H9 (cell line): ENCODE measurements around the gene RSPRY1. TPM values are rescaled to one million over a fixed set of nuclear protein-coding genes. Genes with fewer than 3 reads are reported as not detected.

Experiments
- DNase-seq: peaks from one replicate; pipeline ENCODE4 v3.0.0-alpha.2; 2017
- H2AFZ ChIP-seq: one replicate; pipeline ENCODE4 v1.6.1; 2013; ENCODE audit warnings: mild to moderate bottlenecking, low read length, control low read depth, moderate library complexity
- H2AK5ac ChIP-seq: 2 replicates; pipeline ENCODE4 v1.6.1; 2013; ENCODE audit warnings: low read length, control low read depth, mixed read lengths; ENCODE audit not compliant: insufficient read length
- H2BK120ac ChIP-seq: one replicate; pipeline ENCODE4 v1.6.1; 2013; ENCODE audit warnings: low read depth, mild to moderate bottlenecking, low read length, control low read depth, inconsistent platforms; ENCODE audit not compliant: poor library complexity, severe bottlenecking
- H2BK12ac ChIP-seq: 2 replicates; pipeline ENCODE4 v1.6.1; 2013; ENCODE audit warnings: low read length, control low read depth, mixed read lengths, low read depth; ENCODE audit not compliant: insufficient read length
- H2BK15ac ChIP-seq: 2 replicates; pipeline ENCODE4 v1.6.1; 2013; ENCODE audit warnings: low read depth, low read length, control low read depth
- H2BK20ac ChIP-seq: one replicate; pipeline ENCODE4 v1.6.1; 2013; ENCODE audit warnings: low read depth, mild to moderate bottlenecking, low read length, control low read depth, inconsistent platforms; ENCODE audit not compliant: poor library complexity, severe bottlenecking
- H2BK5ac ChIP-seq: 2 replicates; pipeline ENCODE4 v1.6.1; 2013; ENCODE audit warnings: low read length, control low read depth, mixed read lengths; ENCODE audit not compliant: insufficient read length
- H3K14ac ChIP-seq: 2 replicates; pipeline ENCODE4 v1.6.1; 2013; ENCODE audit warnings: low read length, control low read depth; ENCODE audit not compliant: insufficient read depth
- H3K18ac ChIP-seq: 2 replicates; pipeline ENCODE4 v1.6.1; 2013; ENCODE audit warnings: low read depth, mild to moderate bottlenecking, mixed read lengths, low read length, control low read depth; ENCODE audit not compliant: insufficient read length
- H3K23ac ChIP-seq: 2 replicates; pipeline ENCODE4 v1.6.1; 2013; ENCODE audit warnings: low read length, control low read depth, mixed read lengths, low read depth; ENCODE audit not compliant: insufficient read length
- H3K23me2 ChIP-seq: 2 replicates; pipeline ENCODE4 v1.6.1; 2013; ENCODE audit warnings: low read depth, mild to moderate bottlenecking, mixed read lengths, low read length, control low read depth; ENCODE audit not compliant: insufficient read length, poor library complexity, severe bottlenecking
- H3K27ac ChIP-seq: 2 replicates; pipeline ENCODE4 v1.5.1; 2013; ENCODE audit warnings: low read length, control low read depth, mixed read lengths, low read depth; ENCODE audit not compliant: insufficient read length
- H3K27me3 ChIP-seq: 2 replicates; pipeline ENCODE4 v1.6.1; 2013; ENCODE audit warnings: low read length, control low read depth, inconsistent platforms; ENCODE audit not compliant: insufficient read depth
- H3K4ac ChIP-seq: 2 replicates; pipeline ENCODE4 v1.6.1; 2013; ENCODE audit warnings: low read depth, mild to moderate bottlenecking, control low read depth, inconsistent platforms, low read length, moderate library complexity
- H3K4me1 ChIP-seq: 2 replicates; pipeline ENCODE4 v1.6.1; 2013; ENCODE audit warnings: low read length, control low read depth, inconsistent platforms; ENCODE audit not compliant: insufficient read depth
- H3K4me2 ChIP-seq: 2 replicates; pipeline ENCODE4 v1.6.1; 2013; ENCODE audit warnings: low read length, control low read depth, mixed read lengths; ENCODE audit not compliant: insufficient read length, insufficient read depth
- H3K56ac ChIP-seq: 2 replicates; pipeline ENCODE4 v1.6.1; 2013; ENCODE audit warnings: low read depth, mild to moderate bottlenecking, mixed read lengths, low read length, control low read depth; ENCODE audit not compliant: insufficient read length
- H3K79me1 ChIP-seq: 2 replicates; pipeline ENCODE4 v1.6.1; 2013; ENCODE audit warnings: low read depth, mild to moderate bottlenecking, moderate library complexity, low read length, control low read depth, inconsistent platforms; ENCODE audit not compliant: insufficient read depth, poor library complexity, severe bottlenecking
- H3K79me2 ChIP-seq: 2 replicates; pipeline ENCODE4 v1.6.1; 2013; ENCODE audit warnings: low read length, control low read depth, inconsistent platforms; ENCODE audit not compliant: insufficient read depth
- H3K9ac ChIP-seq: 2 replicates; pipeline ENCODE4 v1.6.1; 2013; ENCODE audit warnings: low read length, control low read depth, mixed read lengths; ENCODE audit not compliant: insufficient read length; ENCODE audit errors: extremely low read depth
- H3K9me3 ChIP-seq: one replicate; pipeline ENCODE4 v1.6.1; 2013; ENCODE audit warnings: low read depth, low read length, inconsistent platforms; ENCODE audit not compliant: control insufficient read depth
- H3T11ph ChIP-seq: one replicate; pipeline ENCODE4 v1.6.1; 2013; ENCODE audit warnings: mild to moderate bottlenecking, low read length, control low read depth, inconsistent platforms
- H4K20me1 ChIP-seq: one replicate; pipeline ENCODE4 v1.6.1; 2013; ENCODE audit not compliant: control insufficient read depth, insufficient read length, insufficient read depth
- H4K5ac ChIP-seq: 2 replicates; pipeline ENCODE4 v1.6.1; 2013; ENCODE audit warnings: low read depth, mild to moderate bottlenecking, mixed read lengths, low read length, control low read depth; ENCODE audit not compliant: insufficient read length
- H4K8ac ChIP-seq: replicated peaks from 2 replicates; pipeline ENCODE4 v1.6.1; 2013; ENCODE audit warnings: low read length, control low read depth, mixed read lengths, low read depth; ENCODE audit not compliant: insufficient read length
- H4K91ac ChIP-seq: 2 replicates; pipeline ENCODE4 v1.6.1; 2013; ENCODE audit warnings: low read depth, mild to moderate bottlenecking, moderate library complexity, mixed read lengths, low read length, control low read depth; ENCODE audit not compliant: insufficient read length
- H3K27ac Mint-ChIP-seq, 3 experiments: 2 replicates in 2 of 3; 3 replicates in 1 of 3; pipeline ENCODE4 v1.8.0; 2020 to 2021; ENCODE audit warnings: mixed read lengths in 3 of 3, mild to moderate bottlenecking in 1 of 3, moderate library complexity in 1 of 3
- H3K27me3 Mint-ChIP-seq: 2 replicates; pipeline ENCODE4 v1.8.0; 2021; ENCODE audit warnings: low read depth, mild to moderate bottlenecking, moderate library complexity, mixed read lengths
- H3K36me3 Mint-ChIP-seq, 3 experiments: 2 replicates in 2 of 3; 3 replicates in 1 of 3; pipeline ENCODE4 v1.8.0; 2020 to 2021; ENCODE audit warnings: low read depth in 3 of 3, mixed read lengths in 3 of 3; ENCODE audit not compliant: insufficient read depth in 1 of 3
- H3K4me1 Mint-ChIP-seq, 2 experiments: 2 replicates each; pipeline ENCODE4 v1.8.0; 2020; ENCODE audit warnings: mixed read lengths in 2 of 2
- H3K4me3 Mint-ChIP-seq, 2 experiments: 2 replicates in 1 of 2; 3 replicates in 1 of 2; pipeline ENCODE4 v1.8.0; 2020 to 2021; ENCODE audit warnings: mild to moderate bottlenecking in 2 of 2, mixed read lengths in 2 of 2, moderate library complexity in 1 of 2
- H3K9me3 Mint-ChIP-seq, 2 experiments: 2 replicates in 1 of 2; 3 replicates in 1 of 2; pipeline ENCODE4 v1.8.0; 2020; ENCODE audit warnings: mild to moderate bottlenecking in 2 of 2, mixed read lengths in 2 of 2, moderate library complexity in 1 of 2
- WGBS: extraction: QIAGEN DNeasy Blood & Tissue Kit; methylation state at CpG from one replicate; pipeline ENCODE4 v1.1.7; 2013; ENCODE audit warnings: missing lambda C conversion rate, low lambda C conversion rate, mixed read lengths; ENCODE audit not compliant: insufficient read length; ENCODE audit errors: extremely low coverage; 5-methylcytosine and 5-hydroxymethylcytosine counted together
- total RNA-seq: library from RNA; stranded (reverse); gene quantifications from 2 replicates; pipeline ENCODE4 v1.2.1, GENCODE V29; 2021
- TF ChIP-seq, protein P1 (sequence below): fragments of 200-600 bp; sonication (generic); conservative IDR thresholded peaks from 3 replicates; pipeline ENCODE4 v1.8.0; 2021; ENCODE audit warnings: antibody characterized with exemption, mild to moderate bottlenecking

The RSPRY1 gene
- total RNA-seq, 1 experiment from 2014 or later = 36.1 TPM

DNA sequence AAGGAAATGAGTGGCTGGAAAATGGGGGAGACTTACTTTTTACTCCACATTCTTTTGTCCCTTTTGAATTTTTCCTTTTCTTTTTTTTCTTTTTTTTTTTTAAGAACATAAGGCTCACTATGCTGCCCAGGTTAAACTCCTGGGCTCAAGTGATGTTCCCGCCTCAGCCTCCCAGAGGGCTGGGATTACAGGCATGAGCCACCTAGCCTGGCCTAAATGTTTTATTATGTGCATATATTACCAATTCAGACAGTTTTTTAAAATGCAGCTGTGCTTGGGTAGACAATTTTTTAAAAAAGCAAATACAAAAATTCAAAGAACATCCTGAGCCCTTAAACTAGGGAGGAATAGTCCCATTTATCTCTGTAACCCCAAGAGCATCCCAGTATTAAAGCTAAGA, 28.6 kb upstream of the RSPRY1 start:
- Mint-ChIP-seq H3K36me3 (peaks cover 34 to 83% (median 67%) of the 10 kb centered on the region in 3 experiments), H3K27ac (no peak overlapping the region), H3K4me1 (peaks cover 12 to 20% of the 10 kb centered on the region in 2 experiments), H3K4me3 (no peak overlapping the region), H3K9me3 (no peaks in the 10 kb centered on the region), H3K27me3 (no peaks in the 10 kb centered on the region)
- Histone ChIP-seq H3K4ac (no peak overlapping the region), H3K23me2 (no peaks in the 10 kb centered on the region), H2AK5ac (no peak overlapping the region), H3K9ac (no peak overlapping the region), H3K79me2 (no peaks in the 10 kb centered on the region), H3K18ac (no peak overlapping the region), H4K8ac (no peak overlapping the region), H3K4me2 (no peak overlapping the region), H3K23ac (no peak overlapping the region), H3K27ac (no peak overlapping the region), H3K9me3 (no peaks in the 10 kb centered on the region), H2BK15ac (no peak overlapping the region), H2BK12ac (no peak overlapping the region), H3K4me1 (peaks cover 4% of the 10 kb centered on the region; the same call in 1 of the 2 replicates), H3K14ac (no peak overlapping the region), H2AFZ (no peak overlapping the region), H3K56ac (no peak overlapping the region), H4K20me1 (no peaks in the 10 kb centered on the region), H4K5ac (no peak overlapping the region), H2BK5ac (no peak overlapping the region), H3K79me1 (no peaks in the 10 kb centered on the region), H4K91ac (no peak overlapping the region), H3T11ph (no peak overlapping the region), H2BK20ac (no peak overlapping the region), H2BK120ac (no peak overlapping the region), H3K27me3 (no peaks in the 10 kb centered on the region)
- DNase-seq = no peak
- TF ChIP-seq, protein P1, sequence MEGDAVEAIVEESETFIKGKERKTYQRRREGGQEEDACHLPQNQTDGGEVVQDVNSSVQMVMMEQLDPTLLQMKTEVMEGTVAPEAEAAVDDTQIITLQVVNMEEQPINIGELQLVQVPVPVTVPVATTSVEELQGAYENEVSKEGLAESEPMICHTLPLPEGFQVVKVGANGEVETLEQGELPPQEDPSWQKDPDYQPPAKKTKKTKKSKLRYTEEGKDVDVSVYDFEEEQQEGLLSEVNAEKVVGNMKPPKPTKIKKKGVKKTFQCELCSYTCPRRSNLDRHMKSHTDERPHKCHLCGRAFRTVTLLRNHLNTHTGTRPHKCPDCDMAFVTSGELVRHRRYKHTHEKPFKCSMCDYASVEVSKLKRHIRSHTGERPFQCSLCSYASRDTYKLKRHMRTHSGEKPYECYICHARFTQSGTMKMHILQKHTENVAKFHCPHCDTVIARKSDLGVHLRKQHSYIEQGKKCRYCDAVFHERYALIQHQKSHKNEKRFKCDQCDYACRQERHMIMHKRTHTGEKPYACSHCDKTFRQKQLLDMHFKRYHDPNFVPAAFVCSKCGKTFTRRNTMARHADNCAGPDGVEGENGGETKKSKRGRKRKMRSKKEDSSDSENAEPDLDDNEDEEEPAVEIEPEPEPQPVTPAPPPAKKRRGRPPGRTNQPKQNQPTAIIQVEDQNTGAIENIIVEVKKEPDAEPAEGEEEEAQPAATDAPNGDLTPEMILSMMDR = no peak
- no CpG with 5 or more reads among the region's 1 CpG for WGBS
